Measurements from ENCODE around the gene ZCCHC4. TPM values are rescaled to one million over a fixed set of nuclear protein-coding genes. Genes with fewer than 3 reads are reported as not detected.

ZCCHC4 gene
- total RNA-seq, 5 donors from 2014 or later (not counting 1 experiment from before 2014, with no cell fraction given): 10.6 to 12.9 (median 12.0) TPM

GRCh38 chr4:25410820-25411529 is 98.4 kb downstream of the ZCCHC4 start:
- no peak for ATAC-seq (replicated peaks in 1 of 4)
- peaks cover 64% of the 10 kb centered on the region for H3K36me3 Mint-ChIP-seq
- POLR2A ChIA-PET: no interaction called here

GRCh38 chr4:25413261-25413660 is 100.7 kb downstream of the ZCCHC4 start:
- no peaks in the 10 kb centered on the region for H3K9me3 ChIP-seq
- H3K36me3 Mint-ChIP-seq: peaks cover 63% of the 10 kb centered on the region
- H3K27me3 Mint-ChIP-seq: no peaks in the 10 kb centered on the region
- no peaks in the 10 kb centered on the region for H3K4me1 Mint-ChIP-seq
- no peak overlapping the region for H3K4me3 ChIP-seq (ENCODE audit: control insufficient read depth in 1 of 2, extremely low read depth in 1 of 2, low read length in 1 of 2)
- H3K36me3 ChIP-seq (ENCODE audit: control insufficient read depth in 2 of 2, extremely low read depth in 1 of 2, insufficient read depth in 1 of 2, low read length in 1 of 2): peaks cover 9 to 89% of the 10 kb centered on the region in 2 donors
- H3K27ac ChIP-seq (ENCODE audit: low read length): no peak overlapping the region
- H3K4me3 Mint-ChIP-seq: no peak overlapping the region
- no peak overlapping the region for H3K27ac Mint-ChIP-seq
- no peaks in the 10 kb centered on the region for H3K27me3 ChIP-seq (replicated peaks in 1 of 2; ENCODE audit: control insufficient read depth in 2 of 2, extremely low read depth in 1 of 2, insufficient read depth in 2 of 2, low read length in 1 of 2)
- ChIA-PET POLR2A (no interaction called here), CTCF (interaction anchor here (0.5 to 1.1 kb wide), 2 partner anchors 46 to 61 kb away, joined by 3 read pairs; no protein-coding TSS in a partner anchor)
- ATAC-seq (replicated peaks in 1 of 4): no peak
- DNase-seq: no peak
- no peaks in the 10 kb centered on the region for H3K9me3 Mint-ChIP-seq
- H3K4me1 ChIP-seq (ENCODE audit: control insufficient read depth in 1 of 2, extremely low read depth in 1 of 2, insufficient read depth in 2 of 2, low read length in 2 of 2): no peaks in the 10 kb centered on the region
- WGBS (ENCODE audit: insufficient coverage): no CpG with 5 or more reads among the region's 3 CpGs

More at GRCh38 chr4:25410820-25411529, 98.4 kb downstream of the ZCCHC4 start:
- no peaks in the 10 kb centered on the region for H3K27me3 ChIP-seq (replicated peaks in 1 of 2; ENCODE audit: control insufficient read depth in 2 of 2, extremely low read depth in 1 of 2, insufficient read depth in 2 of 2, low read length in 1 of 2)
- no peaks in the 10 kb centered on the region for H3K9me3 Mint-ChIP-seq
- WGBS (ENCODE audit: insufficient coverage): 100% methylated on average over 2 of the region's 4 CpGs
- CTCF ChIA-PET: no interaction called here
- H3K4me3 ChIP-seq (ENCODE audit: control insufficient read depth in 1 of 2, extremely low read depth in 1 of 2, low read length in 1 of 2): no peak overlapping the region
- DNase-seq: no peak
- H3K27ac Mint-ChIP-seq: no peak overlapping the region
- no peaks in the 10 kb centered on the region for H3K27me3 Mint-ChIP-seq
- no peak overlapping the region for H3K4me3 Mint-ChIP-seq
- H3K4me1 ChIP-seq (ENCODE audit: control insufficient read depth in 1 of 2, extremely low read depth in 1 of 2, insufficient read depth in 2 of 2, low read length in 2 of 2): no peaks in the 10 kb centered on the region
- no peaks in the 10 kb centered on the region for H3K4me1 Mint-ChIP-seq
- H3K36me3 ChIP-seq (ENCODE audit: control insufficient read depth in 2 of 2, extremely low read depth in 1 of 2, insufficient read depth in 1 of 2, low read length in 1 of 2): peaks cover 0 to 88% of the 10 kb centered on the region in 2 donors
- no peaks in the 10 kb centered on the region for H3K9me3 ChIP-seq
- no peak overlapping the region for H3K27ac ChIP-seq (ENCODE audit: low read length)

- POLR2A ChIA-PET: no interaction called here
- H3K4me3 ChIP-seq (ENCODE audit: control insufficient read depth in 1 of 2, extremely low read depth in 1 of 2, low read length in 1 of 2): no peak overlapping the region
- Mint-ChIP-seq H3K36me3 (peaks cover 39% of the 10 kb centered on the region), H3K27ac (no peak overlapping the region), H3K27me3 (no peaks in the 10 kb centered on the region), H3K4me1 (no peaks in the 10 kb centered on the region), H3K4me3 (no peak overlapping the region), H3K9me3 (no peaks in the 10 kb centered on the region)
- CTCF ChIA-PET: no interaction called here
- H3K4me1 ChIP-seq (ENCODE audit: control insufficient read depth in 1 of 2, extremely low read depth in 1 of 2, insufficient read depth in 2 of 2, low read length in 2 of 2): no peaks in the 10 kb centered on the region
- WGBS (ENCODE audit: insufficient coverage): 100% methylated on average over 1 of the region's 2 CpGs
- H3K27me3 ChIP-seq (replicated peaks in 1 of 2; ENCODE audit: control insufficient read depth in 2 of 2, extremely low read depth in 1 of 2, insufficient read depth in 2 of 2, low read length in 1 of 2): no peaks in the 10 kb centered on the region
- peaks cover 9 to 61% of the 10 kb centered on the region in 2 donors for H3K36me3 ChIP-seq (ENCODE audit: control insufficient read depth in 2 of 2, extremely low read depth in 1 of 2, insufficient read depth in 1 of 2, low read length in 1 of 2)
- H3K9me3 ChIP-seq: no peaks in the 10 kb centered on the region
- no peak for ATAC-seq (replicated peaks in 1 of 4)
- no peak for DNase-seq
- H3K27ac ChIP-seq (ENCODE audit: low read length): no peak overlapping the region
These were observed 104.4 kb downstream of the ZCCHC4 start for GRCh38 chr4:25417014-25417413.

Other genes starting within 250 kb of the ZCCHC4 start
- 10 to 100 TPM; 12.4 to 16.2 (median 15.0) TPM for gene SEPSECS, start 152.3 kb upstream of the ZCCHC4 start, total RNA-seq
- gene PI4K2B, start 78.7 kb upstream of the ZCCHC4 start, total RNA-seq: 10 to 100 TPM; 11.6 to 16.6 (median 14.6) TPM
- 10 to 100 TPM; 40.4 to 56.6 (median 50.5) TPM for gene ANAPC4, start 64.5 kb downstream of the ZCCHC4 start, total RNA-seq